ENCODE data around the gene CTNNB1.
A peak's percentile ranks its signal among the peaks of the same experiment; 100 is the strongest.
"Not testable (repeated sequence)": the region's sequence is repeated elsewhere in the genome, so short reads cannot be mapped to it uniquely, and the experiment has no call there.

CTNNB1 gene

DNA sequence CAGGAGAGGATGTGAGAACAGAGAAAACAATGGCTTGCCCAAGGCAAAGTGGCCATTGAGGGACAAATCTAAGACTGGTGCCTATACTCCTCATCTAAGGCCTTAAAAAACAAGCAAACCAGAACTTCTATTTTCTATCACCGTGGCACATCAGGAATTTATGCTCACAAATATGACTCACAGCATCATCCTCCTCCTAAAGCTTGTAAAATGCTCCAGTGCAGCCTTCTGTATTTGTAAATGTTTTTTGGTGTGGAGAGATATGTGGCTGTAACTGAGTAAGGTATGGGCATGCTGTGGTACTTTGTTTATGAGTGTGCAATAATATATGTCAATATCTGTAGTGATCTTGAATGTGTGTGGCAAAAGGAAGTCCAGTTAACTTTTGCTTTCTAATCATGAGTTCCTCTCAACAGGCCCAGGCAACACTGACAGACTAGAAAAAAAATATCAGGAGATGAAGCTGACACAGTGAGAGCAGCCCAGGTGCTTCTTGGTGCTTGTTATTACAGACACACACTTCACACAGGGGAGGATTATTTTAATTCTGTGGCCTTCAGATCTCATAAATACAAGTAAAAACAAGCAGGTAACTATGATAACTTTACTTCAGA is 60.3 kb downstream of the CTNNB1 start:
- no peak for DNase-seq (ENCODE audit: low spot score)

- DNase-seq (ENCODE audit: low spot score) = no peak
Observed at GRCh38 chr3:41260063-41260450, 60.8 kb downstream of the CTNNB1 start.

- DNase-seq (ENCODE audit: low spot score) = no peak
Observed at GRCh38 chr3:41265011-41265545, 65.8 kb downstream of the CTNNB1 start.

DNA sequence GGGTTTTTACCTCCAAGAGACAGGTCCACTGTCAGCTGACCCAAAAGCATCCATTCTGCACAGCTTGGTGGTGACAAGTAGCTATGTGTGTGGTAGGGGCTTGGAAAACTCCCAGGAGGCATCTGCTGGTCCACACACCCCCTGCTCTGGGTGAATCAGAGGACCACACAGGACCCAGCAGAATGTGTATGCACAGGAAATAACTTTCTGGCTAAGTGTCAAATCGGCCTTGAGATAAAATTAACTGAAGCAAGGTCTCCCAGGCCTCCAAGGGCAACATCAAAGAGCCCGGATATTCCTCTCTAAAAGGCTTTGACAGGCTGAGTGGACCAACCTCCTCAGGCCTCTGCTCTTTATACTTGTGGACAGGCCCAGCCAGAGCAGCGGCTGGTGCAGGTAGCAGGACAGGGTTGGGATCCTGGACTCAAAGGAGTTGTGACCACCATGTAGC is 66.5 kb downstream of the CTNNB1 start:
- peak; percentile 35 for DNase-seq (ENCODE audit: low spot score)

GRCh38 chr3:41267975-41268640 is 68.8 kb downstream of the CTNNB1 start:
- DNase-seq (ENCODE audit: low spot score) = peak; percentile 32

DNA sequence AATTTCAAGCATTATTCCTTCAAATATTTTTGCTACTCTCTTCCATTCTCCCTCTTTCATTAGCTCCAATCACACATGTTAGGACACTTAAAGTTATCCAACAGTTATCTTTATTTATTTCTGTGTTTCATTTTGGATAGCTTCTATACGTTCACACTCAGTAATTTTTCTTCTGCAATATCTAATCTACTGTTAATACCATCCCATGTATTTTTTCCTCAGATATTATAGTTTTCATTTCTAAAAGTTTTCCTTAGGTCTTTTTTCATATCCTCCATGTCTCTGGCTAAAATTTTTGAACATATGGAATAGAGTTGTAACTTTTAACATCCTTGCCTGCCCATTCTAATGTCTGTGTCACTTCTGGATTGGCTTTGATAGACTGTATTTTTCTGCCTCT is 73.4 kb downstream of the CTNNB1 start:
- no peak for DNase-seq (ENCODE audit: low spot score)

DNA sequence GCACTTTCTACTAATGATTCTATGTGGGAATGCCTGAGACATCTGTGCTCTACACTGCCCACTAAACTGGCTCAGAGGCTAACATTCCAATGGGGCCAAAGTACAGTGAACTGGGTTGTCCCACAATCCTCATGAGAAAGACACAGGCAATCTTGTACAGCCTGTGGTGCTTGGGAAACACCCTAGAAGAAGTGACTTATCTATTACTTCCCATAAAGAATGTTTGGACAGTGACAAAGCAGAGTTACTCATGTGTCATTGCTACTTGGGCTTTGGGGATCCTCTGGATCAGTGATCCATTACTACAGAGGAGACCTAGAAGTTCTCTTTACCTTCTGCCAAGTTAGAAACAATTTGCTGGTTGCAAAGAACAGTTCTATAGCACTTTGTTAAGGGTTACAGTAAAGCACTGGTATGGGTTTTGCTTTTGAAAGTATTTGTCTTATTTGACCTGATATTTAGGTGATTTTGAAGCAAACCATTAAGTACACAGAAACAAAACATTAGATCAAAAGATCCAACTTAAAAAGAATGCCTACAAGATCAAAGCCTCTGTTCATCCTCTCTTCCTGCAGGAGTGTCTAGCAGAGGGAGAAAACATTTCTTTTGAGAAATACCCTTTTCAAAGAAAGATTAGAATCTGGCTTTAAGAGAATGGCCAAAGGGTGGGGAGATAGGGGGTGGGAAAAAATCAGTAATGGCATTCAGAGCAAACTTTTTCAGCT is 75.8 kb downstream of the CTNNB1 start:
- no peak for DNase-seq (ENCODE audit: low spot score)

DNA sequence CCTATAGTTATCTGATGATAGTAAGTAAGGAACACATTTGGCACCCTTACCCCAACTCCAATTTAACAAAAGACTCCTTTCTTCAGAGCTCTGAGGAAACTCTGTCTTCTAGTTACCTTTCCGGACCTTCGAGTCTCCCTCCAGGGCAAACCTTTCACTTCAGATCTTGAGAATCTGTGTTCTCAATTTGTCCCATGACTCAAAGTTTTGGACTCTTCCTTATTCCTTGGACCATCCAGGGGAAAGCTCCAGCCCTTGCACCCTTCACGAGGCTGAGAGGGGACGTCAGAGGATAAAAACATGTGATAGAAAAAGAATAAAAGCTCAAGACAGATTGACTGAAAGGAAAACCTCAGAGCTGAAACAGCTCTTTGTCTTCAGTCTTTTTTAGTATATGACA is 76.9 kb downstream of the CTNNB1 start:
- DNase-seq (ENCODE audit: low spot score) = no peak

- DNase-seq (ENCODE audit: low spot score) = no peak
Observed at GRCh38 chr3:41277790-41278465, 78.6 kb downstream of the CTNNB1 start.

DNA sequence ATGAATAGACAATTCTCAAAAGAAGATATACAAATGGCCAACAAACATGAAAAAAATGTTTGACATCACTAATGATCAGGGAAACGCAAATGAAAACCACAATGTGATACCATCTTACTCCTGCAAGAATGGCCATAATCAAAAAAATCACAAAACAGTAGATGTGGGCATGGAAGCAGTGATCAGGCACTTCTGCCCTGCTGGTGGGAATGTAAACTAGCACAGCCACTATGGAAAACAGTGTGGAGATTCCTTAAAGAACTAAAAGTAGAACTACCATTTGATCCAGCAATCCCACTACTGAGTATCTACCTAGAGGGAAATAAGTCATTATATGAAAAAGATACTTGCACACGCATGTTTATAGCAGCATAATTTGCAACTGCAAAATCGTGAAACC is 85.6 kb downstream of the CTNNB1 start:
- DNase-seq (ENCODE audit: low spot score) = not testable (repeated sequence)

DNA sequence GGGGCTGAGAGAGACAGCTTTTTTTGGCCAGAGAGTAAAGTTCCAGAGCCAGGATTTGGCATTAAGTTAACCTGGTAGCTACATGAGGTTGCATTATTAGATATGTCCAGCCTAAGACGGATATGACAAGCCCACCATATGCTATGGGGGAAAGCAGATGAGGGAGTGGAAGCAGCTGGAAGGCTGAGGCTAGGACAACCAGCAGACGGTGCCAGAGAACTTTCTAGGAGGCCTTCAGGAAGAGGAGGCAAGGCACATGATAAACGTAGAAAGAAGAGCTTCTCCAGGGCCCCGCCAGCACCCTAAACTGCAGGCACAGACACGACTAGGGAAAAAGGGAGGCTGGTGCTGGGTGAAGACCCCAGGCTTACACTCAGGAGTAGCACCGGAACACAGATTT is 87.0 kb downstream of the CTNNB1 start:
- DNase-seq (ENCODE audit: low spot score) = no peak

GRCh38 chr3:41288785-41289184 is 89.5 kb downstream of the CTNNB1 start:
- no peak for DNase-seq (ENCODE audit: low spot score)

Measured in kidney capillary endothelial cell (primary cell).